Globus pallidus (tissue), 1 donor: ENCODE measurements around the gene INO80.

ENCODE experiments used
- DNase-seq: peaks from one replicate; pipeline ENCODE4 v3.0.0-alpha.2; 2015; ENCODE audit warnings: low spot score

The INO80 gene

GRCh38 chr15:41001524-41002214 lies 114.4 kb downstream of the INO80 start:
- DNase-seq, result no peak

DNA sequence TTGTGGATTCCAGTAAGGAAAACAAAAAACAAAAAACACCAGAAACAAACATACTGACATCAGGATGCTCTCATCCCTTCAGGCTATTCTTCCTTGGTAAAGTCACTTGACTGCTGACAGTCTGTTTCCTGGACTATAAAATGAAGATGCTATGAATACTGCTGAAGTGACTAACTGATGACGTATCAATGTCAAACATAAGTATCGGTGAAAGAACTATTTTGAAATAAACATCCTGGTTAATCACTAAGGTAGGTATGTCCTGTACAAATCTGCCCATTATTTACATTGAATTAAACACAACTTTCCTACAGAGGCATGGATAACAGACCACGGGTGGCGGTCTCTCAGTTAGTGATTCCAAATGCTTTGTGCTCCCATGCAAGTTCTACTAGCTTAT lies 116.9 kb downstream of the INO80 start:
- DNase-seq, result no peak

GRCh38 chr15:40995656-40996055 lies 120.4 kb downstream of the INO80 start:
- DNase-seq, result no peak

- no peak for DNase-seq
These were observed 123.3 kb downstream of the INO80 start for GRCh38 chr15:40992825-40993224.

- no peak for DNase-seq
These were observed 123.8 kb downstream of the INO80 start for GRCh38 chr15:40992241-40992741.

DNA sequence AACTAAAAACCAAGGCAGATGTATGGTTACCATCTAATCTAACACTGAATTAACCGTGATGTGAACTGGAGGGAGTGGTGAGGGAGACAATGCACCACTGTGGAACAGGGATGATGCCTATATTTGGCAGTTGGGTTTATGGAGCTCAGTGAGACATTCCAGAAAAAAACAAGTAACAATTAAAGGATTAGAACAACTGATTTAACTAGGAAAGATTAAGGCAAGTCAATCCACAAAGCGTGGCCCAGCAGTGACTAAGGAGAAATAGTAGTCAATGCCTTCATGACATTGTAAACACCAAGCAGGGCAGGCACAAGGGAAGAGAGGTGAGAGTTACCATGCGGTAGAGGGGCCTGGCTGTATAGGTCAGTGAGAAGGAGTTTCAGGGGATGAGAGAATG lies 124.7 kb downstream of the INO80 start:
- DNase-seq, result no peak

GRCh38 chr15:40990789-40991188 lies 125.3 kb downstream of the INO80 start:
- no peak for DNase-seq

DNA sequence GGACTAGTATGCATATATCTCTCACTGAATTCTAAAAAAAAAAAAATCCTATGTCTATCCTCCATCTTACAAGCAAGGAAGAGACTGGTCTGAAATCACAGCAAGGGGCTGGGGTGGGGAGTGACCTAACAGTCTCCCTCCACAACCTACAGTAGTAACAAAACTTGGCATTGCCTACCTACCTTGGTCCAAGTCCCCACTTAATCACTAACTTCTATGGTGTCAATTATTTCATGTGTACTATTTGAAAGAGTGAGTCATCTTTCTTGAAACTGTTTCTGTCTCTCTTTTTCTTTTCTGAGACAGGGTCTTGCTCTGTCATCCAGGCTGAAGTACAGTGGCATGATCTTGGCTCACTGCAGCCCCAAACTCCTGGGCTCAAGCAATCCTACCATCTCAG lies 126.0 kb downstream of the INO80 start:
- DNase-seq, result no peak

- no peak for DNase-seq
These were observed 127.9 kb downstream of the INO80 start for GRCh38 chr15:40988156-40988555.

- DNase-seq, result no peak
These were observed 129.3 kb downstream of the INO80 start for GRCh38 chr15:40986820-40987219.

GRCh38 chr15:40985541-40986330 lies 130.3 kb downstream of the INO80 start:
- no peak for DNase-seq

DNA sequence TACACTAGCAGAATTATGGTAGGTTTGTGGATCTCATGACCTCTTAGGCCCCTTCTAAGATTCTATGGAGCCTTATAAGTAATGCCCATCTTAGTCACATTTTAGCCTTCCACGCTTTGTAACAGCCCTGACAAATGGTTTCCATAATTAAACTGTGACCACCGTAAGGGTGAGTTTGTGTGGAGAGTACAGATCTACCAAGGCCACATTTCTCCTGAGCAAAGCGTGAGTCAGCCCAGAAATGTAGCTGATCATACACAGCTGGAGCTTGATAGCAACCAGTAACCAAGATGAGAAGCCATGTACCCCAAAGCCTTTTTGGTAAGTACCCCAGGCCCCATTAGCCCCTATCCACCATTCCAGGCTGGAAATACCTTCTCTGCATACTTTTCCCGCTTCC lies 131.1 kb downstream of the INO80 start:
- no peak for DNase-seq

GRCh38 chr15:40984406-40984805 lies 131.7 kb downstream of the INO80 start:
- DNase-seq, result no peak

DNA sequence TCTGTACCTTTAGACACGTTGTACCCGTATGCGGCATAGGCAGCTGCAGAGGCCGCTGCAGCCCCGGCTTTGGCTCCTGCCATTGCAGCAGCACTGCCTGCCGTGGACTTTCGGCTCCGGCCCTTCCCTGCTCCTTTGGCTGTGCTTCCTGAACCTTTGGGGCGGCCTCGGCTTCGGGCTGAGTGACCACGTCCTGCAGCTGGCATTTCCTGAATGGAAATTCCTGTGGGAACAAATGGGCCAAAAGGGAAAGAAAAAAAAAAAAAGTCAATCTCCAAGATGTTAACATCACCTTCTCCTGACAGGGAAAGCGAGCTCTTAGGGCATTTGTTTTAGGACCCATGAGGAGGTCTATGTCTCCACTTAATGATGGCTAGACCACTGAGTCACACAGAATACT lies 133.2 kb downstream of the INO80 start:
- no peak for DNase-seq

DNA sequence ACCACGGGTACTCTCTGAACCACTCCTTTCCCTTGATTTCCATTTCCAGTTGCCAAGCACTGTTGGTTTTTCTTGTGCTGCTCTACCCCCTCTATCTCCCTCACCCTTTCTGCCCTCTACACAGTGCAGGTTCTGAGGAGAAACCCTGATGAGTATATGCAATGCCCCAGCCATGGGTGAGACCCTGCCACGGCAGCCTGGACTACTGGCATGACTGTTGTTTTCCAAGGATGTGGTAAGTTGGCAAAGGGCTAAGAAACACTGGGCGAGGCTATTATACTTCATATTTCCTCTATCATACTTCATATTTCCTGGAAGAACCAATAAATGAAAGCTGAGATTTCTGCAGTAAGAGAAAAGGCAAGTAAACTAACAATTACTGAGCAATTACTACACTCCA lies 134.9 kb downstream of the INO80 start:
- no peak for DNase-seq

GRCh38 chr15:40978562-40978961 lies 137.5 kb downstream of the INO80 start:
- DNase-seq, result no peak

DNA sequence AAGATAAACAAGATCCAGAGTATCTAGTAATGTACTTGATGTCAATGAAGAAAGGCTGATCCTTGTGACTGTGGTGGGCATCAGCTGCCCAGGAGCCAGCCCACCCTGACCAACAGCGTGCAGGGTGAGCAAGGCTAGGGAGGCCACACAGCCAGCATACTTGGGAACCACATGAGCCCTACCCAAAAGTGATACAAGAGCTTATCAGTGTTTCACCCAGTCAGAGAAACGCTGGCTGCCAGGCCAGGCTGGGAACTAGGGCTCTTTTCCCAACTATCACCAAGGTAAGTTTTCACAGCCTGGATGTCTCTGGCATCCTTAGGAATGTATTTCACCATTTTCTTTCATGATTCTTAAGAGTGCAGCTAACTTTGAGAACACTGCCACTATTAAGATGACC lies 137.9 kb downstream of the INO80 start:
- DNase-seq, result no peak

- no peak for DNase-seq
These were observed 139.3 kb downstream of the INO80 start for GRCh38 chr15:40976819-40977218.

DNA sequence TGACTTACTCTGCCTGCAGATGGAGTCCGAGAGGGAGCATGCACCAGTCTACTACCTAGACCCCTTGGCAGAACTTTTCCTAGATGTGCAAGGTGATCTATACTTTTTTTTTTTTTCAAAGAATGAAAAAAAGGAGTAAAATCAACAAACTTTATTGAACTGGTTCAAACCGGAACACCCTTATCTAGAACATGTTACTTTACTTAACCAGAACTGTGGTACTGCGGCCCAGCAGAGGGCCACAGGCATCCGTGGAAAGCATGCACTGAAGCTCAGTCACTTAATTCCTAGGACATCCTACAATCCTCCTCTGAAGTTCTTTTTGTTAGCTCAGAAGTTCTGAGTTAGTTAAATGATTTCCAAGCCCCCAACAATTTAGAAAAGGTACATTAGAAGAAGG lies 141.2 kb downstream of the INO80 start:
- DNase-seq, result no peak

GRCh38 chr15:40969363-40969762 lies 146.7 kb downstream of the INO80 start:
- DNase-seq, result no peak

GRCh38 chr15:40968290-40969085 lies 147.6 kb downstream of the INO80 start:
- DNase-seq, result no peak

- DNase-seq, result no peak
These were observed 151.4 kb downstream of the INO80 start for GRCh38 chr15:40964634-40965033.

GRCh38 chr15:40964006-40964405 lies 152.1 kb downstream of the INO80 start:
- no peak for DNase-seq
